OCI-LY1 (cell line): ENCODE data around the gene MAN1C1.

ENCODE experiments used
- H2AFZ ChIP-seq: fragments of 200-600 bp; sonication (generic), shearing (Covaris generic); 2 replicates; pipeline ENCODE4 v1.6.0; 2014; ENCODE audit warnings: antibody characterized with exemption, mild to moderate bottlenecking, low read length
- H3F3A ChIP-seq: fragments of 200-600 bp; sonication (generic), shearing (Covaris generic); 2 replicates; pipeline ENCODE4 v1.6.0; 2014; ENCODE audit warnings: mild to moderate bottlenecking, antibody characterized with exemption, low read length, moderate library complexity; ENCODE audit not compliant: insufficient read depth
- H3K27ac ChIP-seq: fragments of 200-600 bp; sonication (generic); 2 replicates; pipeline ENCODE4 v1.5.1; 2014; ENCODE audit warnings: low read length, mixed run types, mild to moderate bottlenecking, low read depth; ENCODE audit not compliant: poor library complexity, severe bottlenecking
- H3K27me3 ChIP-seq: fragments of 200-600 bp; sonication (generic); 2 replicates; pipeline ENCODE4 v1.6.0; 2014; ENCODE audit warnings: antibody characterized with exemption, mild to moderate bottlenecking, low read length, moderate library complexity; ENCODE audit not compliant: insufficient read depth
- H3K36me3 ChIP-seq: fragments of 200-600 bp; sonication (generic); 2 replicates; pipeline ENCODE4 v1.6.1; 2014; ENCODE audit warnings: mild to moderate bottlenecking, antibody characterized with exemption, low read length, moderate library complexity, mixed read lengths; ENCODE audit not compliant: insufficient read depth
- H3K4me1 ChIP-seq: fragments of 200-600 bp; sonication (generic); 2 replicates; pipeline ENCODE4 v1.5.1; 2014; ENCODE audit warnings: mild to moderate bottlenecking, low read length, moderate library complexity; ENCODE audit not compliant: insufficient read depth, severe bottlenecking
- H3K4me2 ChIP-seq: fragments of 200-600 bp; sonication (generic), shearing (Covaris generic); 2 replicates; pipeline ENCODE4 v1.6.1; 2014; ENCODE audit warnings: low read length
- H3K4me3 ChIP-seq: fragments of 200-600 bp; sonication (generic); 2 replicates; pipeline ENCODE4 v1.5.1; 2014; ENCODE audit warnings: low read length, low read depth, mild to moderate bottlenecking, mixed read lengths; ENCODE audit not compliant: poor library complexity, severe bottlenecking
- H3K79me2 ChIP-seq: fragments of 200-600 bp; shearing (Covaris generic); 2 replicates; pipeline ENCODE4 v1.6.1; 2016; ENCODE audit warnings: mixed run types, low read length, mixed read lengths; ENCODE audit not compliant: insufficient read depth
- H3K9ac ChIP-seq: fragments of 200-600 bp; sonication (generic), shearing (Covaris generic); 2 replicates; pipeline ENCODE4 v1.6.1; 2014; ENCODE audit warnings: mild to moderate bottlenecking, low read length, mixed read lengths
- H3K9me2 ChIP-seq: fragments of 200-600 bp; sonication (generic), shearing (Covaris generic); 2 replicates; pipeline ENCODE4 v1.6.1; 2014; ENCODE audit warnings: low read depth, mild to moderate bottlenecking, low read length, mixed read lengths
- H3K9me3 ChIP-seq: fragments of 200-600 bp; shearing (Covaris generic); 2 replicates; pipeline ENCODE4 v1.6.1; 2014; ENCODE audit warnings: low read length, mixed read lengths
- H4K20me1 ChIP-seq: fragments of 200-600 bp; sonication (generic), shearing (Covaris generic); 2 replicates; pipeline ENCODE4 v1.6.0; 2016; ENCODE audit warnings: mild to moderate bottlenecking, low read length; ENCODE audit not compliant: insufficient read depth
- EZH2 ChIP-seq: fragments of 200-600 bp; sonication (generic), shearing (Covaris generic); IDR thresholded peaks from 2 replicates; pipeline ENCODE4 v1.8.0; 2017; ENCODE audit warnings: borderline replicate concordance, mixed run types, mild to moderate bottlenecking, antibody characterized with exemption, low read length, moderate library complexity, mixed read lengths
- TF ChIP-seq, protein P1 (sequence below): fragments of 200-600 bp; sonication (generic), shearing (Covaris generic); IDR thresholded peaks from 2 replicates; pipeline ENCODE4 v1.5.1; 2017; ENCODE audit warnings: mild to moderate bottlenecking, antibody characterized with exemption, low read length, moderate library complexity, mixed read lengths

The MAN1C1 gene

DNA sequence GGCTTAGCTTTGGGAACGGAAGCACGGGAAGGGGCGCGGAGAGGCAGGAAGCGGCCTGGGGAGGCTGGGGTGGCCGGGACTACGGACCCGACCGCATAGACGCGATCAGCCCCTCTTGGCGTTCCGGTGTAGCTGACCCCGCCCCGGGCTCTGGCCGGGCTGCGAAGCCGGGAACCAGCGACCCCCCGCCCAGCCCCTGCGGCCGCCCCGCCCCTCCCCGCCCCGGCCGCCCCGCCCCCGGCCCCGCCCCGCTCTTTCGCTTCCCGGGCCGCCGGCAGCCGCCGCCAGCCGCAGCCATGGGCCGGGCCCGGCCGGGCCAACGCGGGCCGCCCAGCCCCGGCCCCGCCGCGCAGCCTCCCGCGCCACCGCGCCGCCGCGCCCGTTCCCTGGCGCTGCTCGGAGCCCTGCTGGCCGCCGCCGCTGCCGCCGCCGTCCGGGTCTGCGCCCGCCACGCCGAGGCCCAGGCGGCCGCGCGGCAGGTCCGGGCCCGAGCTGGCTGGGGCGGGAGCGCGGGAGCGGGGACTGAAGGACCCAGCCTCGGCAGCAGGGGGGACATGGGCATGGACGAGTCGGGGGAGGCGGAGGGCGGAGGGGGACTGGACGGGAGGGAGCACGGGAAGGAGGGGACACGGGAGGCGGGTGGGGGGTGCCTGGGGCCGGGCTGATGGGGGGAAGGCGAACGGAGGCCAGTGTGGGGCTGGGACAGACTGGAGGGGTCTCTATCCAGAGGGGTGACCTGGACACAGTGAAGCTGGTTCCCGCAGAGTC, 183.5 kb downstream of the MAN1C1 start, which contains the start of gene SELENON:
SELENON (plus strand) TSS at position 259 of the 768 bp plus-strand sequence; CDS start at position 297, 38 bp downstream.
- Histone ChIP-seq H3F3A (no peaks in the 10 kb centered on the region), H3K4me2 (peak within 1 kb of the TSS; percentile 55), H3K4me3 (peak within 1 kb of the TSS; percentile 61), H3K36me3 (no peaks in the 10 kb centered on the region), H3K9me3 (no peaks in the 10 kb centered on the region), H4K20me1 (no peaks in the 10 kb centered on the region), H3K9me2 (no peaks in the 10 kb centered on the region), H3K27me3 (no peaks in the 10 kb centered on the region), H3K4me1 (peaks cover 34% of the 10 kb centered on the region), H3K79me2 (no peaks in the 10 kb centered on the region), H3K27ac (no peak within 1 kb of the TSS), H3K9ac (peak within 1 kb of the TSS; percentile 26; the same call in 1 of the 2 replicates), H2AFZ (no peak within 1 kb of the TSS)
- TF ChIP-seq EZH2: no peak
- TF ChIP-seq, protein P1, sequence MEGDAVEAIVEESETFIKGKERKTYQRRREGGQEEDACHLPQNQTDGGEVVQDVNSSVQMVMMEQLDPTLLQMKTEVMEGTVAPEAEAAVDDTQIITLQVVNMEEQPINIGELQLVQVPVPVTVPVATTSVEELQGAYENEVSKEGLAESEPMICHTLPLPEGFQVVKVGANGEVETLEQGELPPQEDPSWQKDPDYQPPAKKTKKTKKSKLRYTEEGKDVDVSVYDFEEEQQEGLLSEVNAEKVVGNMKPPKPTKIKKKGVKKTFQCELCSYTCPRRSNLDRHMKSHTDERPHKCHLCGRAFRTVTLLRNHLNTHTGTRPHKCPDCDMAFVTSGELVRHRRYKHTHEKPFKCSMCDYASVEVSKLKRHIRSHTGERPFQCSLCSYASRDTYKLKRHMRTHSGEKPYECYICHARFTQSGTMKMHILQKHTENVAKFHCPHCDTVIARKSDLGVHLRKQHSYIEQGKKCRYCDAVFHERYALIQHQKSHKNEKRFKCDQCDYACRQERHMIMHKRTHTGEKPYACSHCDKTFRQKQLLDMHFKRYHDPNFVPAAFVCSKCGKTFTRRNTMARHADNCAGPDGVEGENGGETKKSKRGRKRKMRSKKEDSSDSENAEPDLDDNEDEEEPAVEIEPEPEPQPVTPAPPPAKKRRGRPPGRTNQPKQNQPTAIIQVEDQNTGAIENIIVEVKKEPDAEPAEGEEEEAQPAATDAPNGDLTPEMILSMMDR: no peak

- Histone ChIP-seq H3K9me3 (no peaks in the 10 kb centered on the region), H3K36me3 (no peaks in the 10 kb centered on the region), H3F3A (no peaks in the 10 kb centered on the region), H4K20me1 (no peaks in the 10 kb centered on the region), H2AFZ (no peak overlapping the region), H3K9me2 (no peaks in the 10 kb centered on the region), H3K4me2 (peak overlapping the region; percentile 55), H3K4me3 (peak overlapping the region; percentile 61), H3K9ac (peak overlapping the region; percentile 26; the same call in 1 of the 2 replicates), H3K27ac (no peak overlapping the region), H3K27me3 (no peaks in the 10 kb centered on the region), H3K79me2 (no peaks in the 10 kb centered on the region), H3K4me1 (peaks cover 34% of the 10 kb centered on the region)
- TF ChIP-seq, protein P1: no peak
- TF ChIP-seq EZH2: no peak
Measured at GRCh38 chr1:25800703-25801377, 184.2 kb downstream of the MAN1C1 start.

DNA sequence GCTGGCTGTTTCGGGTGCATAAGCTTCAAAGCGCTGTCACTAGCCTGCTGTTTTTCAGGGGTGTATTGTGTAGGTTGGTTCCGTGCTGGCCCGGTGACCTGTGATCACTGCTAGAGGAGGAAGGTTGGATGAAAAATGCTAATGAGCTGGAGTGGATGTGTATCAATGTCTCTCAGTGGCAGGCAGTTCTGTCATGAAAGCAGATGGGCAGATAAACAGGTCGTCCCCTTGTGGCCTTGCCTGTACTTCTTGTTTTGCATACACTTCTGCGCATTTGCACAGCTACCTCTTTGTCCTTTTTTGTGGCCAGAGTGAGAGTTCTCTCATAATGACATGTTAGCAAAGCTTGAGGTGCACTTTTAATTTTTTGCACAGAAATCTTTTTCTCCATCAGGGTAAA, 186.3 kb downstream of the MAN1C1 start:
- Histone ChIP-seq H3F3A (no peaks in the 10 kb centered on the region), H2AFZ (no peak overlapping the region), H4K20me1 (no peaks in the 10 kb centered on the region), H3K9ac (no peak overlapping the region), H3K9me3 (no peaks in the 10 kb centered on the region), H3K79me2 (no peaks in the 10 kb centered on the region), H3K4me2 (peak overlapping the region; percentile 52), H3K27me3 (no peaks in the 10 kb centered on the region), H3K4me3 (no peak overlapping the region), H3K36me3 (no peaks in the 10 kb centered on the region), H3K4me1 (peaks cover 22% of the 10 kb centered on the region), H3K9me2 (no peaks in the 10 kb centered on the region), H3K27ac (no peak overlapping the region)
- TF ChIP-seq, protein P1: no peak
- TF ChIP-seq EZH2: no peak
